ENCODE measurements around the gene TRPM5. TPM values are rescaled to one million over a fixed set of nuclear protein-coding genes. Genes with fewer than 3 reads are reported as not detected.

TRPM5 gene
- total and polyA plus RNA-seq, 9 of the 15 experiments (the other 6 are each of a cell fraction or from before 2014, with no cell fraction given): not detected

DNA sequence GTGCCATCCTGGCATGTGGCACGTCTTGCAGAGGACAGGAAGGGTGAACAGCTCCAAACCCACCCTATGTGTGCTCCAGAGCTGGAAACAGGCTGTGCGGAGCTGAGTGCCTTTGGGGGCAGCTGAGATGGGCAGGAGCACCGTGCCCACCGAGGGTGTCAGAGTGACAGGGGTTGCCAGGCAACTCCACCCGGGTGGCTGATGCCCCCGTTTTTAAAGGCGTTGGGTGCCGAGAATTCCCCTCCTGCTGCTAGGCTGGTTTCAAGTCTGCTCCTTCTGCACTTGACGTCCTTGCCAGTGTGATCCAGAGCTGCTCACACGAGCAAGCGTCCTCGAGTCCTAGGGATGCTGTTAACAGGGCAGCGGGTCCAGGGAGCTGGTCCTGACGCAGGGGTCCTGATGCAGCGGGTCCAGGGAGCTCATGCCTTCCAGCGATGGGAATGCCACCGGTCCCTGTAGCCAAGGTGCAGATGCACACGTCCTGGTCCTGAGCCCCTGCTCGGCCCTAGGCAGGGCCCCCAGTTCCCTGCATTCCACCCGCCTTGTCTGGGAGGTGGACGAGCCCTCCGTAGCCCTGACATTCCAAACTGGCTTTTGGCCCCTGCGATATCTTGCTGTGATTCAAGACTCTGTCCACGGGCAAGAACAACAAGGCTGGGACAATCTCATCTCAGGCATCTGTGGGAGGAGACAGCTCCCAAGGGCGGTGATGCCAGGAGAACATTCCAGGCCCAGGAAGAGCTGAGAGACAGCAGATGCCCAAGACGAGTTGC is 5.4 kb upstream of the TRPM5 start (continued):
- TF ChIP-seq, protein P1, sequence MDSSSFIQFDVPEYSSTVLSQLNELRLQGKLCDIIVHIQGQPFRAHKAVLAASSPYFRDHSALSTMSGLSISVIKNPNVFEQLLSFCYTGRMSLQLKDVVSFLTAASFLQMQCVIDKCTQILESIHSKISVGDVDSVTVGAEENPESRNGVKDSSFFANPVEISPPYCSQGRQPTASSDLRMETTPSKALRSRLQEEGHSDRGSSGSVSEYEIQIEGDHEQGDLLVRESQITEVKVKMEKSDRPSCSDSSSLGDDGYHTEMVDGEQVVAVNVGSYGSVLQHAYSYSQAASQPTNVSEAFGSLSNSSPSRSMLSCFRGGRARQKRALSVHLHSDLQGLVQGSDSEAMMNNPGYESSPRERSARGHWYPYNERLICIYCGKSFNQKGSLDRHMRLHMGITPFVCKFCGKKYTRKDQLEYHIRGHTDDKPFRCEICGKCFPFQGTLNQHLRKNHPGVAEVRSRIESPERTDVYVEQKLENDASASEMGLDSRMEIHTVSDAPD (CRISPR knock-in tag; IDR thresholded peaks at IDR 0.05): no peak
- TF ChIP-seq ZNF165 (CRISPR knock-in tag; IDR thresholded peaks at IDR 0.05; ENCODE audit: borderline replicate concordance) (no peak), CHCHD3 (CRISPR knock-in tag; IDR thresholded peaks at IDR 0.05) (no peak), ZNF699 (CRISPR knock-in tag; IDR thresholded peaks at IDR 0.05; ENCODE audit: insufficient replicate concordance) (no peak), ZNF780A (CRISPR knock-in tag; IDR thresholded peaks at IDR 0.05) (no peak), POLR2H (tag; IDR thresholded peaks at IDR 0.05; ENCODE audit: low read depth) (no peak), OTX1 (CRISPR knock-in tag; IDR thresholded peaks at IDR 0.05) (no peak), ZFX (CRISPR knock-in tag; IDR thresholded peaks at IDR 0.05) (no peak)
- TF ChIP-seq, protein P2, sequence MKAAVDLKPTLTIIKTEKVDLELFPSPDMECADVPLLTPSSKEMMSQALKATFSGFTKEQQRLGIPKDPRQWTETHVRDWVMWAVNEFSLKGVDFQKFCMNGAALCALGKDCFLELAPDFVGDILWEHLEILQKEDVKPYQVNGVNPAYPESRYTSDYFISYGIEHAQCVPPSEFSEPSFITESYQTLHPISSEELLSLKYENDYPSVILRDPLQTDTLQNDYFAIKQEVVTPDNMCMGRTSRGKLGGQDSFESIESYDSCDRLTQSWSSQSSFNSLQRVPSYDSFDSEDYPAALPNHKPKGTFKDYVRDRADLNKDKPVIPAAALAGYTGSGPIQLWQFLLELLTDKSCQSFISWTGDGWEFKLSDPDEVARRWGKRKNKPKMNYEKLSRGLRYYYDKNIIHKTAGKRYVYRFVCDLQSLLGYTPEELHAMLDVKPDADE (conservative IDR thresholded peaks at IDR 0.05; ENCODE audit: control insufficient read depth, low read depth, low read length): no peak
- TF ChIP-seq, protein P3, sequence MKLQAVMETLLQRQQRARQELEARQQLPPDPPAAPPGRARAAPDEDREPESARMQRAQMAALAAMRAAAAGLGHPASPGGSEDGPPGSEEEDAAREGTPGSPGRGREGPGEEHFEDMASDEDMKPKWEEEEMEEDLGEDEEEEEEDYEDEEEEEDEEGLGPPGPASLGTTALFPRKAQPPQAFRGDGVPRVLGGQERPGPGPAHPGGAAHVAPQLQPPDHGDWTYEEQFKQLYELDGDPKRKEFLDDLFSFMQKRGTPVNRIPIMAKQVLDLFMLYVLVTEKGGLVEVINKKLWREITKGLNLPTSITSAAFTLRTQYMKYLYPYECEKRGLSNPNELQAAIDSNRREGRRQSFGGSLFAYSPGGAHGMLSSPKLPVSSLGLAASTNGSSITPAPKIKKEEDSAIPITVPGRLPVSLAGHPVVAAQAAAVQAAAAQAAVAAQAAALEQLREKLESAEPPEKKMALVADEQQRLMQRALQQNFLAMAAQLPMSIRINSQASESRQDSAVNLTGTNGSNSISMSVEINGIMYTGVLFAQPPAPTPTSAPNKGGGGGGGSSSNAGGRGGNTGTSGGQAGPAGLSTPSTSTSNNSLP (IDR thresholded peaks at IDR 0.05; ENCODE audit: borderline replicate concordance, low read depth, low read length): no peak
- TF ChIP-seq, protein P4, sequence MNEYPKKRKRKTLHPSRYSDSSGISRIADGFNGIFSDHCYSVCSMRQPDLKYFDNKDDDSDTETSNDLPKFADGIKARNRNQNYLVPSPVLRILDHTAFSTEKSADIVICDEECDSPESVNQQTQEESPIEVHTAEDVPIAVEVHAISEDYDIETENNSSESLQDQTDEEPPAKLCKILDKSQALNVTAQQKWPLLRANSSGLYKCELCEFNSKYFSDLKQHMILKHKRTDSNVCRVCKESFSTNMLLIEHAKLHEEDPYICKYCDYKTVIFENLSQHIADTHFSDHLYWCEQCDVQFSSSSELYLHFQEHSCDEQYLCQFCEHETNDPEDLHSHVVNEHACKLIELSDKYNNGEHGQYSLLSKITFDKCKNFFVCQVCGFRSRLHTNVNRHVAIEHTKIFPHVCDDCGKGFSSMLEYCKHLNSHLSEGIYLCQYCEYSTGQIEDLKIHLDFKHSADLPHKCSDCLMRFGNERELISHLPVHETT (CRISPR knock-in tag; conservative IDR thresholded peaks at IDR 0.05 in 1 of 2, IDR thresholded peaks at IDR 0.05 in 1 of 2): no peak

Measured in K562 (cell line).